RWPE2 (cell line): ENCODE data around the gene RIN1.
"Not testable (repeated sequence)": the region's sequence is repeated elsewhere in the genome, so short reads cannot be mapped to it uniquely, and the experiment has no call there.

Source experiments
- ATAC-seq: fragments of 200-7000 bp; cut with Tn5 transposase; 3 replicates; pipeline ENCODE4 v1.9.1; 2021; ENCODE audit warnings: low read depth
- DNase-seq: peaks from one replicate; pipeline ENCODE4 v3.0.0-alpha.2; 2020; ENCODE audit warnings: low spot score
- H3K27ac ChIP-seq: fragments of 450-650 bp; 2 replicates; pipeline ENCODE4 v1.5.1; 2017; ENCODE audit warnings: mild to moderate bottlenecking; ENCODE audit not compliant: poor library complexity, severe bottlenecking
- H3K27me3 ChIP-seq: fragments of 250-450 bp; sonication (Bioruptor Pico); 2 replicates; pipeline ENCODE4 v1.5.1; 2021; ENCODE audit warnings: mild to moderate bottlenecking, moderate library complexity; ENCODE audit not compliant: insufficient read depth, poor library complexity, severe bottlenecking
- H3K36me3 ChIP-seq: fragments of 250-450 bp; sonication (Bioruptor Pico); 2 replicates; pipeline ENCODE4 v1.5.1; 2020; ENCODE audit warnings: low read depth, mild to moderate bottlenecking, moderate library complexity
- H3K4me1 ChIP-seq: fragments of 250-450 bp; sonication (Bioruptor Pico); 2 replicates; pipeline ENCODE4 v1.5.1; 2021; ENCODE audit warnings: mild to moderate bottlenecking, moderate library complexity; ENCODE audit not compliant: insufficient read depth, poor library complexity, severe bottlenecking
- H3K4me3 ChIP-seq: fragments of 250-450 bp; sonication (Bioruptor Pico); 2 replicates; pipeline ENCODE4 v1.5.1; 2021; ENCODE audit warnings: mild to moderate bottlenecking, moderate library complexity; ENCODE audit not compliant: severe bottlenecking
- H3K9me3 ChIP-seq: fragments of 250-450 bp; sonication (Bioruptor Pico); 2 replicates; pipeline ENCODE4 v1.5.1; 2021; ENCODE audit warnings: mild to moderate bottlenecking, moderate library complexity; ENCODE audit not compliant: severe bottlenecking
- CTCF ChIP-seq: fragments of 450-650 bp; IDR thresholded peaks from one replicate; pipeline ENCODE4 v1.5.1; 2017; ENCODE audit warnings: mild to moderate bottlenecking, moderate library complexity; ENCODE audit not compliant: poor library complexity, severe bottlenecking

Gene RIN1

DNA sequence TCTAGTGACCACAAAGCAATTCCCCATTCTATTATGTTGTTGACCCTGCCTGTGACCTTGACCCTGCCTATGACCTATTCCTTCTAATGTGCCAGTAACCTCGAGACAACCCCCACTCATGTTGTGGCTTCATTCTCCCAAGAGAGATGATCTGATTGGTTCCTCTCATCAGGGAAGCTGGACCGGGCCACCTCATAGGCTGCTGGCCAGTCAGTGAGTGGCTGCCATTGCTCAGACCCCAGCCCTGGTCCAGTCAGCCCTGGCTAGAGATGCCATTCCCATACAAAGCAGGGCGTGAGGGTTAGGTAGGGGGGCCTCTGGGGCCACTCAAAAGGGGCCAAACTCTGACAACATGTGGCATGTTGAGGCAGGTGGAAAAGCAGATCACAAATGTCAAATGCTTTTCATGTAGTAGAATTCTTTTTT, 23.4 kb upstream of the RIN1 start:
- Histone ChIP-seq H3K4me3 (no peak overlapping the region), H3K36me3 (peaks cover 9% of the 10 kb centered on the region; the same call in 1 of the 2 replicates), H3K4me1 (no peaks in the 10 kb centered on the region), H3K9me3 (no peaks in the 10 kb centered on the region), H3K27me3 (no peaks in the 10 kb centered on the region), H3K27ac (no peak overlapping the region)
- ATAC-seq (no peak), DNase-seq (no peak)
- no peak for TF ChIP-seq CTCF

GRCh38 chr11:66350560-66351235, 14.5 kb upstream of the RIN1 start:
- not testable (repeated sequence) for H3K27me3 ChIP-seq, H3K4me3 ChIP-seq, DNase-seq, H3K27ac ChIP-seq, H3K9me3 ChIP-seq, H3K36me3 ChIP-seq, ATAC-seq, H3K4me1 ChIP-seq

- Histone ChIP-seq H3K36me3 (0 out of 2 replicates have a peak, but pooled peaks cover 2% of the 10 kb centered on the region), H3K9me3 (no peaks in the 10 kb centered on the region), H3K27me3 (no peaks in the 10 kb centered on the region), H3K27ac (no peak overlapping the region), H3K4me1 (peaks cover 10% of the 10 kb centered on the region), H3K4me3 (no peak overlapping the region)
- DNase-seq = no peak
- no peak for ATAC-seq
- TF ChIP-seq CTCF = no peak
These were observed 12.8 kb upstream of the RIN1 start for GRCh38 chr11:66349084-66349386.

DNA sequence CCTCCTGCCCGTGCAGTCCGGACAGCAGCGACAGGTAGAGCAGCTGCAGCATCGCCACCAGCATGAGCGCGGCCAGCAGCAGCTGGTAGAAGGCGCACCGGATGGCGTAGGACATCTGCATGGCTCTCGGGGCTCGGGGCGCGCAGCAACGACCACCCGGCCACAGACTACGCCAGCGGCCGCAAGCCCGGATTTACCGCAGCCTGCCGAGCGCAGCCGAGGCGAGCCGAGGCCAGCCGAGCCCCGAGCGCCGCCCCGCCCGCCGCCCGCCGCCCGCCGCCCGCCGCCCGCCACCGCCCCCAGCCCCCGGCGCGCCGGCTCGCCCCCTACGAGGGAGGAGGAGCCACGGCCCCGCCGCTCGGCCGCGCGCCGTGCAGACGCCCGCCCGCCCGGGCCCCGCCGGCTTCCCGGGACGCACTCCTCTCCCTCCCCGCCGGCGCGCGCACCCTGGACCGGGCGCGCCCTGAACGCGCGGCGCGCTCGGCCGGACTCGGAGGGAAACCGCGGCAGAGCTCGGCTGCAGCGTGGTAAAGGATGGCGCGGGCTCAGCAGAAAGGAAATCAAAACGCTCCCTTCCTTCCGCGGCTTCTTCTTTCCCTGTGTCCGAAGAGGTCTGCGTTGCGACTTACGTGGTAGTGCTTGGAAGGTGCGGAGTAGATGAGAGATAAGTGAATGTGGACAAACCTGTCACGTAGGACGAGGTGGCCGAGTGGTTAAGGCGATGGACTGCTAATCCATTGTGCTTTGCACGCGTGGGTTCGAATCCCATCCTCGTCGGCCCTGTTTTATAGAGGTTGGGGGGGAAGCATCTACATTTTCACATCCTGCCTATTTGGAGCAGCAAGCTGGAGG, 11.4 kb upstream of the RIN1 start, which contains the start of gene B4GAT1:
Gene B4GAT1, minus strand, starts transcription at position 205 of the 852 bp plus-strand sequence. Its CDS starts 84 bp downstream, at position 121.
- Histone ChIP-seq H3K36me3 (peaks cover 4% of the 10 kb centered on the region; the same call in 1 of the 2 replicates), H3K27me3 (no peaks in the 10 kb centered on the region), H3K4me1 (peaks cover 21% of the 10 kb centered on the region), H3K27ac (peak within 1 kb of the TSS; percentile 59), H3K9me3 (no peaks in the 10 kb centered on the region), H3K4me3 (peak within 1 kb of the TSS; percentile 85)
- DNase-seq (no peak), ATAC-seq (peak; percentile 46)
- no peak for TF ChIP-seq CTCF

GRCh38 chr11:66346476-66347424, 10.5 kb upstream of the RIN1 start:
- Histone ChIP-seq H3K36me3 (peaks cover 12% of the 10 kb centered on the region; the same call in 1 of the 2 replicates), H3K9me3 (no peaks in the 10 kb centered on the region), H3K27ac (peak overlapping the region; percentile 59), H3K4me3 (peak overlapping the region; percentile 85), H3K27me3 (no peaks in the 10 kb centered on the region), H3K4me1 (peaks cover 21% of the 10 kb centered on the region)
- no peak for DNase-seq
- ATAC-seq = peak; percentile 9; the same call in 1 of the 3 replicates
- no peak for TF ChIP-seq CTCF
